Spinal cord (tissue), 10 donors: ENCODE results near the gene NCF4. TPM values are rescaled to one million over a fixed set of nuclear protein-coding genes. Genes with fewer than 3 reads are reported as not detected.

Experiments used
- DNase-seq, 6 donors: peaks; one replicate each; pipeline versions ENCODE4 v3.0.0 to v3.0.0-alpha.2; 2013 to 2015; ENCODE audit warnings: low spot score in 6 of 6, low read depth in 4 of 6
- H3K27ac ChIP-seq: one replicate; pipeline ENCODE4 v1.5.1; 2013; ENCODE audit warnings: low read depth, low read length, control low read depth
- H3K27me3 ChIP-seq: one replicate; pipeline ENCODE4 v1.6.1; 2013; ENCODE audit warnings: low read length; ENCODE audit not compliant: control insufficient read depth, insufficient read depth
- H3K36me3 ChIP-seq: one replicate; pipeline ENCODE4 v1.6.1; 2013; ENCODE audit warnings: low read length; ENCODE audit not compliant: control insufficient read depth, insufficient read depth
- H3K4me1 ChIP-seq: one replicate; pipeline ENCODE4 v1.6.1; 2013; ENCODE audit warnings: low read length; ENCODE audit not compliant: control insufficient read depth, insufficient read depth
- H3K4me3 ChIP-seq: one replicate; pipeline ENCODE4 v1.5.1; 2013; ENCODE audit warnings: low read depth, low read length, control low read depth
- H3K9me3 ChIP-seq: one replicate; pipeline ENCODE4 v1.6.1; 2013; ENCODE audit warnings: low read length; ENCODE audit not compliant: control insufficient read depth, insufficient read depth
- WGBS: methylation state at CpG from one replicate; pipeline ENCODE4 v1.1.5; 2013; ENCODE audit warnings: missing lambda C conversion rate; ENCODE audit not compliant: insufficient coverage; 5-methylcytosine and 5-hydroxymethylcytosine counted together
- polyA plus RNA-seq, 2 donors: library from polyadenylated mRNA; unstranded; fragments of 120-200 nt; gene quantifications; one replicate each; pipeline ENCODE4 v1.2.1, GENCODE V29; 2013; ENCODE audit not compliant: insufficient read length in 2 of 2
- total RNA-seq, 2 donors: library from RNA; depleted of rRNA in 1 of 2; stranded (reverse); fragments of 120-200 nt in 1 of 2; fragments of >200 nt in 1 of 2; gene quantifications; one replicate each; pipeline versions ENCODE4 v1.2.3 to v1.2.4, GENCODE V29; 2013 to 2014
- donor health status: healthy.

The NCF4 gene
- total and polyA plus RNA-seq, 4 donors = 3.4 to 9.0 (median 5.3) TPM

DNA sequence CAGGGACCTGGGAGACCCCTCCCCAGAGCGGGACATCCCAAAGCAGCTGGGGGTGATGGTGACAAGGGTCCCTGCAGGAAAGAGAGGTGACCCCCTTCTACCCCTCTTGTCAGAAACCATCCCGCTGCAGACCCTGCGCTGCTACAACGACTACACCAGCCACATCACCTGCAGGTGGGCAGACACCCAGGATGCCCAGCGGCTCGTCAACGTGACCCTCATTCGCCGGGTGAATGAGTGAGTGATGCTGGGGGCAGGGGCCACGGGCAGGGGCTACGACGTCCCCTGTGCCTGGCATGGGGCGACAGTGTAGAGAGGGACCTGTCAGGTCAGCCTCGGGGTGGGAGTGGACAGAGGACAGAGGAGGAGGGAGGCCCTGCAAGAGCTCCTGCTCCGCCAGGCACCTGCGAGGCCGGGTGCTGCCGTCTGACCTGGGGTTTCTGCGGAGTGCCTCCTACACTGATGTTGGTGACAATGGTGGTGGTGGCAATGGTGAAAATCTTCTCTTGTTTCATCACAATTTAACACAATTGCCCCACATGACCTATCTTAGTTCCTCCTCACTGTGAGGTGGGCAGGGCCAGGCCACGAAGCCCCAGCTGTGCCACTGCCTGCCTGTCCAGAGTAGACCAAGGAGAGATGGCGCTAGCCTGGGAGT lies 62.5 kb downstream of the NCF4 start:
- Histone ChIP-seq H3K27me3 (no peaks in the 10 kb centered on the region), H3K9me3 (no peaks in the 10 kb centered on the region), H3K27ac (no peak overlapping the region), H3K4me1 (peaks cover 15% of the 10 kb centered on the region), H3K4me3 (no peak overlapping the region), H3K36me3 (no peaks in the 10 kb centered on the region)
- no peak for DNase-seq
- WGBS = 82% methylated on average over 17 of the region's 21 CpGs

DNA sequence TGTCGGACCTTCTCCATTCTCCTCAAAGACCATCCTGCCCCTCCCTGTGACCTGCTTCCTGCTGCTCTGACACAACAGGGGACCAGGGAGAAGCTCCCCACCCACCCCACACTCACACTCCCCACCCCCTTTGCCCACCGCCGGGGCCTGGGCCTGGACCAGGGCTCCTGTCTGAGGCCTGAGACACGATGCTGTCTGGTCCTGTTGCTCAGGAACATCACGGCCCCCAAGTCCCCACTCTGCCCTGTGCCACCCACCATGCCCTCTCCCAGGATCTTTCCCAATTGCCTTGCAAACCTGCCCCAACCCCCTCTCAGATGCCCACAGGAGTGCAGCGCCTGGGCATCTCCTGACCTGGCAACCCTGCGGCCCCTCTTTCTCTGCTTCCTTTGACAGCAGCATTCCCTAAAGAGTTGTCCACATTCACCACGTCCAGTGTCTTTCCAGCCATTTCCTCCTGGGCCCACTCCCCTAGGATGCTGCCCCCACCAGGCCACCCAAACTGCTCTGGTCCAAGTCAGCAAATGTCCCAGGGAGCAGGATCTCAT lies 63.4 kb downstream of the NCF4 start:
- H3K4me1 ChIP-seq = peaks cover 24% of the 10 kb centered on the region
- H3K4me3 ChIP-seq = no peak overlapping the region
- H3K27ac ChIP-seq = no peak overlapping the region
- no peaks in the 10 kb centered on the region for H3K9me3 ChIP-seq
- 87% methylated on average over 8 of the region's 8 CpGs for WGBS
- no peaks in the 10 kb centered on the region for H3K27me3 ChIP-seq
- DNase-seq = no peak
- H3K36me3 ChIP-seq = no peaks in the 10 kb centered on the region

DNA sequence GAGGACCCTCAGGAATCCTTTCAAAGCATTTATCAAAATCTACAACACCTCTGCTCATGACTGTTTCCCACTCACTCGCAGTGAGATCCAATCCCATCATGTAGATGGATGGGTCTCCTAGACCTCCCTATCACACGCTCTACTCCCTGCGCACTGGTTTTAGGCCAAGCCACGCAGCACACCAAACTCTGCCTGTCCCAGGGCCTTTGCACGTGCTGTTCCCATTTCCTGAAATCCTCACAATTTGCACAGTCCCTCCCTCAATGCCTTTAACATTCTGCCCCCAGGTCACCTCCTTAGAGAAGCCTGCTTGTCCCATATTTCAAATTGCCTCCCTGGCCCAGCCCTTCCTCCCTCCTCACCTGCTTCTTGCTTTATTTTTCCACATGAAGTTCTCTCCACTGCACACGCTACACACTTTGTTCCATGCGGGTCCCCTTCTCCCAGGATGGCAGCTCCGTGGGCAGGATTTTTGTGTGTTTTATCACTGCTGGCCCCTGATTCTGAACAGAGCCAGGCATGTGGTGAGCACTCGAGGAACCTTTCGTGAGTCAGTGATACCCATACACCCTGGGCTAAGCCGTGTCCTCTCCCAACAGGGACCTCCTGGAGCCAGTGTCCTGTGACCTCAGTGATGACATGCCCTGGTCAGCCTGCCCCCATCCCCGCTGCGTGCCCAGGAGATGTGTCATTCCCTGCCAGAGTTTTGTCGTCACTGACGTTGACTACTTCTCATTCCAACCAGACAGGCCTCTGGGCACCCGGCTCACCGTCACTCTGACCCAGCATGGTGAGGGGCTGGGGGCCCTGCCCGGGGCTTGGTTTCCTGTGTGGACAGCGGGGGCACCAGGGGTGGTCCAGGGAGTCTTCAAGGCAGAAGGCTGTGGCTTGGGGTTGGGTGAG lies 64.8 kb downstream of the NCF4 start:
- Histone ChIP-seq H3K4me3 (no peak overlapping the region), H3K36me3 (no peaks in the 10 kb centered on the region), H3K9me3 (no peaks in the 10 kb centered on the region), H3K4me1 (peaks cover 33% of the 10 kb centered on the region), H3K27ac (no peak overlapping the region), H3K27me3 (peaks cover 2% of the 10 kb centered on the region)
- 91% methylated on average over 15 of the region's 19 CpGs for WGBS
- DNase-seq = no peak

DNA sequence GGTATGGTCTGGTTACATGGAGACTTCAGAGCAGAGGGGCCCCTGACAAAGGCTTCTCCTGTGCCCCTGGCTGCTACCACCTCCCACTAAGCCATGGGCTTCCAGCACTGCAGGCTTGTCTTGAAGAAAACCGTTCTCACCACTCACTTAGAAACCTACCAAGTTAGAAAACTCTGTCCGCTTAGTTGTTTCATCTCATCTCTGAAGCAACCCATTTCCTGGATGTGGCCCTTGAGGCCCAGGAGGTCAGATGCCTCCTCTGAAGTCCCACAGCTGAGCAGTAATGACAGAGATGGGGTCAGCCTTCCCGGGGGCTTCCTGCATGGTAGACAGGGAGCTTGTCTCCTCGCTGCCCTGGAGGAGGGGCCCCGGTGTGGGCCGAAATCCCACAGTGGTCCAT lies 65.5 kb downstream of the NCF4 start:
- peaks cover 2% of the 10 kb centered on the region for H3K27me3 ChIP-seq
- no peaks in the 10 kb centered on the region for H3K9me3 ChIP-seq
- no peak overlapping the region for H3K27ac ChIP-seq
- WGBS = 90% methylated on average over 6 of the region's 6 CpGs
- no peaks in the 10 kb centered on the region for H3K36me3 ChIP-seq
- H3K4me3 ChIP-seq = no peak overlapping the region
- H3K4me1 ChIP-seq = peaks cover 34% of the 10 kb centered on the region
- DNase-seq = no peak

DNA sequence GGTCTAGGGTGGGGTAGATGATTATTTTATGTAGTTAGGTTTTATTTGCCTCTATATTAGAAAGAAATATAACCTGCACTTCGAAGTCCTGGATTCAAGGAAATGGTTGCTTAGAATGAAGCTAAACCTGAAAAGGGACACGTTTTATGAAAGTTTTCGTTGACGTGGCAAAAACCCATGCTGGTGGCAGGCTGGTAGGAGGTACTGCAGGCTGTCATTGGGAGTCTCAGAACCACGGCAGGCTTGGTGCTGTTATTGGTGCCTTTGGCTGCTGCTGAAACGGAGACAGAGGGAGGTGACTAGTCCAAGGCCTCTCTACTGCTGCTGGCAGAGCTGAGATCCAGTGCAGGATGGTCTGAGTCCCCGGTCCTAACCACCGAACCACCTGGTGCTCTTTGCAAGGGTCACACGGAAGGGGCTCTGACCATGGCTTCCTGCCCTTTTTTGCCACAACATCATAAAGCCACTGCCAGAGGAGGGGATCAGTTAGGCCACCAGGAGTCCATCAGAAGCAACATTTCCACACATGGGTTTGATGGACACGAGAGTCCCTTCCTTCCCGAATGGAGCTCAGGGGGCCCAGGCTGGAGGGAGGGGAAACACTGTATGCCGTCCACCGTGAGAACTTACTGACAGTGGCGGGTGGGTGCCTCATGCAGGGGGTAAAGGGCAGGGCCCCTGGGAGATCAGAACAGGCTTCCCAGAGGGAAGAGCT lies 66.1 kb downstream of the NCF4 start:
- WGBS = 79% methylated on average over 12 of the region's 14 CpGs
- Histone ChIP-seq H3K9me3 (no peaks in the 10 kb centered on the region), H3K4me1 (peaks cover 31% of the 10 kb centered on the region), H3K36me3 (no peaks in the 10 kb centered on the region), H3K27me3 (peaks cover 2% of the 10 kb centered on the region), H3K27ac (no peak overlapping the region), H3K4me3 (no peak overlapping the region)
- no peak for DNase-seq

Other genes with a start within 250 kb of the NCF4 start
- gene CACNG2, start 157.3 kb upstream of the NCF4 start, total RNA-seq = 1 to 10 TPM; 2.3 to 7.6 TPM
- 10 to 100 TPM; 18.8 to 20.3 TPM for gene CACNG2, start 157.3 kb upstream of the NCF4 start, polyA plus RNA-seq
- gene IFT27, start 84.9 kb upstream of the NCF4 start, total RNA-seq = 10 to 100 TPM; 17.0 to 47.3 TPM
- 10 to 100 TPM; 62.9 to 72.3 TPM for gene IFT27, start 84.9 kb upstream of the NCF4 start, polyA plus RNA-seq
- gene PVALB, start 44.0 kb upstream of the NCF4 start, total RNA-seq = 10 to 100 TPM; 10.0 to 22.8 TPM
- 10 to 100 TPM; 11.9 to 15.4 TPM for gene PVALB, start 44.0 kb upstream of the NCF4 start, polyA plus RNA-seq
- 1 to 10 TPM; 1.9 to 3.1 TPM for gene CSF2RB, start 52.6 kb downstream of the NCF4 start, total RNA-seq
- 1 to 10 TPM; 1.3 to 1.6 TPM for gene CSF2RB, start 52.6 kb downstream of the NCF4 start, polyA plus RNA-seq
- gene TST, start 158.4 kb downstream of the NCF4 start, total RNA-seq = 10 to 100 TPM; 13.6 to 45.7 TPM
- 10 to 100 TPM; 19.7 to 22.7 TPM for gene TST, start 158.4 kb downstream of the NCF4 start, polyA plus RNA-seq
- 10 to 100 TPM; 20.1 to 65.1 TPM for gene MPST, start 158.7 kb downstream of the NCF4 start, total RNA-seq
- gene MPST, start 158.7 kb downstream of the NCF4 start, polyA plus RNA-seq = 10 to 100 TPM; 47.2 to 47.7 TPM
- 10 to 100 TPM; 22.5 to 35.5 TPM for gene KCTD17, start 190.7 kb downstream of the NCF4 start, total RNA-seq
- gene KCTD17, start 190.7 kb downstream of the NCF4 start, polyA plus RNA-seq = 10 to 100 TPM; 82.6 to 84.2 TPM
- gene TMPRSS6, start 248.7 kb downstream of the NCF4 start, total RNA-seq = under 1 TPM in 1 of 2 donors, not detected in 1; 0.17 TPM
- gene TMPRSS6, start 248.7 kb downstream of the NCF4 start, polyA plus RNA-seq = under 1 TPM; 0.13 to 0.24 TPM